Panc1 (cell line): ENCODE results near the gene LGR4. TPM values are rescaled to one million over a fixed set of nuclear protein-coding genes. Genes with fewer than 3 reads are reported as not detected.

Source experiments
- ATAC-seq: fragments of 200-7000 bp; cut with Tn5 transposase; 2 replicates; pipeline ENCODE4 v1.9.1; 2020; ENCODE audit warnings: mild to moderate bottlenecking, moderate library complexity
- BruUV-seq: library from RNA; stranded (reverse); fragments of 400-500 nt; replicated peaks from 2 replicates; lab custom pipeline; 2021; lab: Mats Ljungman, UMichigan
- CTCF ChIA-PET: fragments of 300-600 bp; sonication (Branson Sonifier 250); formaldehyde crosslinking; loops from one replicate; lab custom pipeline; 2022; ENCODE audit warnings: antibody characterized with exemption; lab: Charles Lee
- POLR2A ChIA-PET: fragments of 300-600 bp; sonication (Branson Sonifier 250); formaldehyde crosslinking; loops from one replicate; lab custom pipeline; 2022; ENCODE audit warnings: antibody characterized with exemption; lab: Charles Lee
- DNase-seq: peaks from one replicate; pipeline ENCODE4 v3.0.0-alpha.2; 2010; ENCODE audit warnings: low read depth, low spot score
- H3K27ac ChIP-seq: 2 replicates; pipeline ENCODE4 v1.5.1; 2011; ENCODE audit warnings: mild to moderate bottlenecking, low read length, inconsistent platforms
- H3K27me3 ChIP-seq: fragments of 200-500 bp; sonication (Bioruptor generic); 2 replicates; pipeline ENCODE4 v1.6.0; 2014; ENCODE audit warnings: low read length, inconsistent platforms; ENCODE audit not compliant: control insufficient read depth, insufficient read depth
- H3K36me3 ChIP-seq: fragments of 200-500 bp; sonication (Bioruptor generic); 2 replicates; pipeline ENCODE4 v1.5.1; 2014; ENCODE audit warnings: inconsistent platforms, mild to moderate bottlenecking, low read length, moderate library complexity; ENCODE audit not compliant: control insufficient read depth, insufficient read depth
- H3K4me1 ChIP-seq: 2 replicates; pipeline ENCODE4 v1.5.1; 2011; ENCODE audit warnings: inconsistent platforms, mild to moderate bottlenecking, low read length, moderate library complexity; ENCODE audit not compliant: control insufficient read depth, insufficient read depth
- H3K4me3 ChIP-seq, 2 experiments: 2 replicates each; pipeline ENCODE4 v1.5.1; 2011 to 2012; ENCODE audit warnings: low read depth in 2 of 2, low read length in 2 of 2, mild to moderate bottlenecking in 2 of 2, inconsistent platforms in 1 of 2, moderate library complexity in 1 of 2
- H3K9me3 ChIP-seq: fragments of 200-500 bp; sonication (Bioruptor generic); 2 replicates; pipeline ENCODE4 v1.5.1; 2014; ENCODE audit warnings: low read depth, mild to moderate bottlenecking, inconsistent platforms, low read length, moderate library complexity; ENCODE audit not compliant: control insufficient read depth, insufficient read depth
- CTCF ChIP-seq: fragments of 450-650 bp; IDR thresholded peaks from 2 replicates; pipeline ENCODE4 v1.5.1; 2017; ENCODE audit warnings: mild to moderate bottlenecking
- POLR2AphosphoS5 ChIP-seq: IDR thresholded peaks from 2 replicates; pipeline ENCODE4 v1.6.1; 2012; ENCODE audit warnings: mild to moderate bottlenecking, low read depth, low read length, moderate library complexity
- REST ChIP-seq, 2 experiments: IDR thresholded peaks; 2 replicates each; pipeline ENCODE4 v1.6.1; 2011 to 2012; ENCODE audit warnings: low read depth in 2 of 2, control low read depth in 1 of 2, low read length in 1 of 2, mild to moderate bottlenecking in 1 of 2, moderate library complexity in 1 of 2; ENCODE audit not compliant: insufficient read depth in 1 of 2
- SIN3A ChIP-seq: IDR thresholded peaks from 2 replicates; pipeline ENCODE4 v1.6.1; 2012; ENCODE audit warnings: low read depth, mild to moderate bottlenecking, low read length, moderate library complexity, borderline replicate concordance; ENCODE audit not compliant: insufficient read depth
- TCF7L2 ChIP-seq: IDR thresholded peaks from 2 replicates; pipeline ENCODE4 v1.6.1; 2011; ENCODE audit warnings: mild to moderate bottlenecking, low read depth, low read length, inconsistent platforms
- in situ Hi-C: cut with HindIII; loops from 2 replicates; pipeline ENCODE4 v1.10.0; 2016; ENCODE audit warnings: low sequenced_read_pairs, low pct_unique_long_range_greater_than_20kb
- intact Hi-C: fragments of 100-400 bp; cut with micrococcal nuclease; formaldehyde crosslinking; loops from one replicate; pipeline ENCODE4 v1.10.0; 2022; ENCODE audit not compliant: unreplicated experiment
- total RNA-seq: library from RNA; stranded (reverse); gene quantifications from one replicate; pipeline ENCODE4 v1.2.1, GENCODE V29; 2021; ENCODE audit not compliant: unreplicated experiment

The LGR4 gene
- total RNA-seq, 1 experiment from 2014 or later: 61.8 TPM

DNA sequence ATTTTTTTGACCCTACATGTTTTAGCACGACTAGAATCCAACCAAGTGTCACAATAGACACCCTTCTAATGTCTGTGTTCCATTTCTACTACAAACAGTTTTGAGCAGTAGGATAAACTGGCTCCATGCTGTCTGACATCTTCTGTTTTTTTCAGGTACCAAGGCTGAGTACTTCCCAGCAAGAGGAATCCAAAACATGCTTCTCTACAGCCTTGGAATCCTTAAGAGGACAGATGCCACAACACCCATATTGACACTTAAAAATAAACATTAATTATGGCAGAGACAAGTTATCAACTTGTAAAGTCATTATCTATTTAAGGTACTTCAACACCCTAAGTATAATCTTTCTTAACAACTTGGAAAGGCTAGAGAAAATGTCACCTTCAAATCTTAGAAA is 54.2 kb downstream of the LGR4 start:
- ChIA-PET CTCF (no interaction called here), POLR2A (no interaction called here)
- no peak for DNase-seq
- BruUV-seq: no TSS peak
- H3K36me3 ChIP-seq: no peaks in the 10 kb centered on the region
- H3K27ac ChIP-seq: no peak overlapping the region
- no peaks in the 10 kb centered on the region for H3K9me3 ChIP-seq
- H3K4me1 ChIP-seq: peaks cover 59% of the 10 kb centered on the region
- intact Hi-C loops (no loop called here), in situ Hi-C loops (no loop called here)
- no peaks in the 10 kb centered on the region for H3K27me3 ChIP-seq
- TF ChIP-seq REST (IDR thresholded peaks at IDR 0.05; ENCODE audit: insufficient read depth in 1 of 2, low read depth in 2 of 2, low read length in 1 of 2) (no peak), TCF7L2 (no peak), SIN3A (no peak), CTCF (no peak), POLR2AphosphoS5 (no peak)
- H3K4me3 ChIP-seq: no peak overlapping the region
- ATAC-seq: no peak

DNA sequence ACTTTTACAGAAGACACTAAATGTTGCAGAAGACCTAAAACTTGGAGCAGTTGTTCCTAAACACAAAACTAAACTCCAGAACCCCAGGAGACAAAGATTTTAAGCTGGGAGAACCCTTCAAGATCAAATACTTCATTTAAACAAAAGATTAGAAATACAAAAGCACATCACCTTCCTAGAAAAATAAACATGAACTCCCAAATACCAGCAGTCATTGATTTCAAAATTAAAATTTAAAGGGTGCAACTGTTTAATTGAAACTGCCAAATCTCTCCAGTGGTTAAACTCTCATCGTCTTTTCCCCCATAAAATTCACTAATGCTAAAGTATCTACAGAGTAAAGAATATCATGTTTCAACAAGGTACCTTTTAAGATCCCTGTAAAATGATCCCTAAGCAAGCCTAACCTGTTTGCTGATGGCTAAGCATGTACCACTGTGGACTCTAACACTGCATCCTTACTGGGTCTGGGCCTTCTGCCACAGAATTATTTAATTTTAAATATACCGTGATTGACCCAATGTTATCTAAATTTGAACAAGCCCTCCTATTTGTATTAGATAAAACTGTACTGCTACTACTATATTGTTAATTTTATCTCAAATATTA is 55.9 kb downstream of the LGR4 start:
- intact Hi-C loops: no loop called here
- ChIA-PET CTCF (no interaction called here), POLR2A (no interaction called here)
- peak overlapping the region; percentile 31; the same call in 1 of the 2 replicates for H3K27ac ChIP-seq
- no TSS peak for BruUV-seq
- H3K27me3 ChIP-seq: no peaks in the 10 kb centered on the region
- TF ChIP-seq CTCF (no peak), POLR2AphosphoS5 (no peak), SIN3A (no peak), TCF7L2 (no peak), REST (IDR thresholded peaks at IDR 0.05; ENCODE audit: insufficient read depth in 1 of 2, low read depth in 2 of 2, low read length in 1 of 2) (no peak)
- no peak for ATAC-seq
- H3K36me3 ChIP-seq: no peaks in the 10 kb centered on the region
- peaks cover 47% of the 10 kb centered on the region for H3K4me1 ChIP-seq
- no peak overlapping the region for H3K4me3 ChIP-seq
- in situ Hi-C loops: no loop called here
- no peak for DNase-seq
- no peaks in the 10 kb centered on the region for H3K9me3 ChIP-seq
